HG03066 (cell line): Measurements from ENCODE around the gene FEN1.

ENCODE experiments used
- ATAC-seq: cut with Tn5 transposase; IDR thresholded peaks from one replicate; pipeline ENCODE4 v1.9.1; 2021; ENCODE audit warnings: low read depth; ENCODE audit not compliant: unreplicated experiment

Gene FEN1

GRCh38 chr11:61815790-61816735 is 23.4 kb downstream of the FEN1 start:
- no peak for ATAC-seq

GRCh38 chr11:61816736-61817455 is 24.2 kb downstream of the FEN1 start, which contains the start of gene FADS1:
Gene FADS1 (minus strand): TSS chr11:61817003. CDS start chr11:61816929, 74 bp downstream.
- no peak for ATAC-seq

GRCh38 chr11:61817471-61818202 is 24.9 kb downstream of the FEN1 start:
- ATAC-seq, result no peak

- no peak for ATAC-seq
Observed at GRCh38 chr11:61820174-61820573, 27.5 kb downstream of the FEN1 start.

GRCh38 chr11:61826930-61827570 is 34.3 kb downstream of the FEN1 start:
- peak; percentile 16 for ATAC-seq

- ATAC-seq, result peak; percentile 68
Observed at GRCh38 chr11:61827571-61828378, 35.1 kb downstream of the FEN1 start, which contains the start of gene FADS2. Gene FADS2 (plus strand): TSS chr11:61828300. CDS start chr11:61828391, 91 bp downstream.

GRCh38 chr11:61828379-61828628 is 35.6 kb downstream of the FEN1 start:
- no peak for ATAC-seq

- no peak for ATAC-seq
Observed at GRCh38 chr11:61828629-61829407, 36.1 kb downstream of the FEN1 start.

- ATAC-seq, result no peak
Observed at GRCh38 chr11:61829806-61830205, 37.1 kb downstream of the FEN1 start.

GRCh38 chr11:61830237-61831105 is 37.8 kb downstream of the FEN1 start:
- ATAC-seq, result no peak

- ATAC-seq, result no peak
Observed at GRCh38 chr11:61832207-61832606, 39.5 kb downstream of the FEN1 start.

GRCh38 chr11:61832754-61833153 is 40.0 kb downstream of the FEN1 start:
- ATAC-seq, result no peak

GRCh38 chr11:61833471-61833870 is 40.8 kb downstream of the FEN1 start:
- no peak for ATAC-seq

GRCh38 chr11:61833926-61834277 is 41.2 kb downstream of the FEN1 start:
- ATAC-seq, result no peak

- peak; percentile 82 for ATAC-seq
Observed at GRCh38 chr11:61834278-61835048, 41.8 kb downstream of the FEN1 start.

GRCh38 chr11:61836193-61836592 is 43.5 kb downstream of the FEN1 start:
- no peak for ATAC-seq

- no peak for ATAC-seq
Observed at GRCh38 chr11:61837411-61838005, 44.8 kb downstream of the FEN1 start.
